Hematopoietic multipotent progenitor cell treated with erythropoietin and hydrocortisone succinate and interleukin-3 and kit ligand, for 17 days (in vitro differentiated cells): Measurements from ENCODE around the gene TFRC.
"Not testable (repeated sequence)": the region's sequence is repeated elsewhere in the genome, so short reads cannot be mapped to it uniquely, and the experiment has no call there.

Experiments
- DNase-seq: peaks from one replicate; pipeline ENCODE4 v3.0.0-alpha.2; 2015; ENCODE audit warnings: low spot score

TFRC gene

GRCh38 chr3:196081834-196082618, at the start of gene TFRC:
TSS of gene TFRC (minus strand) at chr3:196082090. CDS start at chr3:196077099, 4,991 bp downstream.
- DNase-seq: peak; percentile 93

GRCh38 chr3:196128172-196128843, 46.4 kb upstream of the TFRC start:
- no peak for DNase-seq

- peak; percentile 91 for DNase-seq
Measured at GRCh38 chr3:196127308-196128040, 45.6 kb upstream of the TFRC start.

- no peak for DNase-seq
Measured at GRCh38 chr3:196124608-196125007, 42.7 kb upstream of the TFRC start.

GRCh38 chr3:196122688-196123046, 40.8 kb upstream of the TFRC start:
- no peak for DNase-seq

GRCh38 chr3:196122021-196122687, 40.3 kb upstream of the TFRC start:
- no peak for DNase-seq

GRCh38 chr3:196121066-196121465, 39.2 kb upstream of the TFRC start:
- DNase-seq: no peak

GRCh38 chr3:196120291-196120951, 38.5 kb upstream of the TFRC start:
- no peak for DNase-seq

GRCh38 chr3:196117809-196118208, 35.9 kb upstream of the TFRC start:
- DNase-seq: no peak

- no peak for DNase-seq
Measured at GRCh38 chr3:196115678-196116083, 33.8 kb upstream of the TFRC start.

- no peak for DNase-seq
Measured at GRCh38 chr3:196111939-196112386, 30.1 kb upstream of the TFRC start.

- DNase-seq: peak; percentile 85
Measured at GRCh38 chr3:196108075-196108743, 26.3 kb upstream of the TFRC start.

GRCh38 chr3:196104707-196105106, 22.8 kb upstream of the TFRC start:
- not testable (repeated sequence) for DNase-seq

- DNase-seq: not testable (repeated sequence)
Measured at GRCh38 chr3:196098365-196098980, 16.6 kb upstream of the TFRC start.

GRCh38 chr3:196097373-196098154, 15.7 kb upstream of the TFRC start:
- DNase-seq: no peak

GRCh38 chr3:196096382-196096953, 14.6 kb upstream of the TFRC start:
- DNase-seq: no peak

GRCh38 chr3:196093317-196094111, 11.6 kb upstream of the TFRC start:
- no peak for DNase-seq

- DNase-seq: no peak
Measured at GRCh38 chr3:196087906-196088305, 6.0 kb upstream of the TFRC start.

- DNase-seq: no peak
Measured at GRCh38 chr3:196082619-196082971, 705 bp upstream of the TFRC start.
